DOHH2 (cell line): Measurements from ENCODE around the gene CHERP.

ENCODE experiments used
- H3F3A ChIP-seq: fragments of 200-600 bp; sonication (generic), shearing (Covaris generic); 2 replicates; pipeline ENCODE4 v1.6.0; 2016; ENCODE audit warnings: antibody characterized with exemption, mild to moderate bottlenecking; ENCODE audit not compliant: control insufficient read depth, insufficient read depth
- H3K27ac ChIP-seq: fragments of 200-600 bp; sonication (generic); 2 replicates; pipeline ENCODE4 v1.5.1; 2014; ENCODE audit warnings: low read depth, mild to moderate bottlenecking, low read length, moderate library complexity
- H3K27me3 ChIP-seq: fragments of 200-600 bp; sonication (generic); 2 replicates; pipeline ENCODE4 v1.6.1; 2014; ENCODE audit warnings: mild to moderate bottlenecking, low read length, mixed read lengths; ENCODE audit not compliant: control insufficient read depth
- H3K36me3 ChIP-seq: fragments of 200-600 bp; sonication (generic); 2 replicates; pipeline ENCODE4 v1.6.1; 2014; ENCODE audit warnings: mild to moderate bottlenecking, low read length, moderate library complexity, mixed read lengths; ENCODE audit not compliant: control insufficient read depth
- H3K4me1 ChIP-seq: fragments of 200-600 bp; sonication (generic); 2 replicates; pipeline ENCODE4 v1.6.1; 2014; ENCODE audit warnings: mild to moderate bottlenecking, low read length, mixed read lengths; ENCODE audit not compliant: control insufficient read depth
- H3K4me2 ChIP-seq: fragments of 200-600 bp; sonication (generic); 2 replicates; pipeline ENCODE4 v1.6.0; 2014; ENCODE audit warnings: mild to moderate bottlenecking, low read length, moderate library complexity
- H3K4me3 ChIP-seq: fragments of 200-600 bp; sonication (generic); 2 replicates; pipeline ENCODE4 v1.5.1; 2014; ENCODE audit warnings: mild to moderate bottlenecking, low read length, mixed read lengths
- H3K79me2 ChIP-seq: fragments of 200-600 bp; sonication (generic); 2 replicates; pipeline ENCODE4 v1.6.1; 2014; ENCODE audit warnings: mild to moderate bottlenecking, low read length, mixed read lengths; ENCODE audit not compliant: control insufficient read depth
- H3K9me2 ChIP-seq: fragments of 200-600 bp; sonication (generic); replicated peaks from 2 replicates; pipeline ENCODE4 v1.6.1; 2014; ENCODE audit warnings: mild to moderate bottlenecking, low read length, mixed read lengths; ENCODE audit not compliant: control insufficient read depth
- H3K9me3 ChIP-seq: fragments of 200-600 bp; sonication (generic); 2 replicates; pipeline ENCODE4 v1.6.1; 2014; ENCODE audit warnings: antibody characterized with exemption, low read length, mixed read lengths; ENCODE audit not compliant: control insufficient read depth, insufficient read depth
- H4K20me1 ChIP-seq: fragments of 200-600 bp; sonication (generic); 2 replicates; pipeline ENCODE4 v1.6.0; 2014; ENCODE audit warnings: low read depth, mild to moderate bottlenecking, antibody characterized with exemption, low read length, moderate library complexity; ENCODE audit not compliant: control insufficient read depth, insufficient read depth
- EZH2phosphoT487 ChIP-seq: fragments of 200-600 bp; sonication (generic); IDR thresholded peaks from 2 replicates; pipeline ENCODE4 v1.6.1; 2017; ENCODE audit warnings: borderline replicate concordance, mild to moderate bottlenecking, antibody characterized with exemption, low read length, moderate library complexity, mixed read lengths
- TF ChIP-seq, protein P1 (sequence below): fragments of 200-600 bp; sonication (generic); IDR thresholded peaks from one replicate; pipeline ENCODE4 v1.5.1; 2014; ENCODE audit warnings: antibody characterized with exemption, mild to moderate bottlenecking, low read depth, low read length; ENCODE audit not compliant: poor library complexity, severe bottlenecking

The CHERP gene

DNA sequence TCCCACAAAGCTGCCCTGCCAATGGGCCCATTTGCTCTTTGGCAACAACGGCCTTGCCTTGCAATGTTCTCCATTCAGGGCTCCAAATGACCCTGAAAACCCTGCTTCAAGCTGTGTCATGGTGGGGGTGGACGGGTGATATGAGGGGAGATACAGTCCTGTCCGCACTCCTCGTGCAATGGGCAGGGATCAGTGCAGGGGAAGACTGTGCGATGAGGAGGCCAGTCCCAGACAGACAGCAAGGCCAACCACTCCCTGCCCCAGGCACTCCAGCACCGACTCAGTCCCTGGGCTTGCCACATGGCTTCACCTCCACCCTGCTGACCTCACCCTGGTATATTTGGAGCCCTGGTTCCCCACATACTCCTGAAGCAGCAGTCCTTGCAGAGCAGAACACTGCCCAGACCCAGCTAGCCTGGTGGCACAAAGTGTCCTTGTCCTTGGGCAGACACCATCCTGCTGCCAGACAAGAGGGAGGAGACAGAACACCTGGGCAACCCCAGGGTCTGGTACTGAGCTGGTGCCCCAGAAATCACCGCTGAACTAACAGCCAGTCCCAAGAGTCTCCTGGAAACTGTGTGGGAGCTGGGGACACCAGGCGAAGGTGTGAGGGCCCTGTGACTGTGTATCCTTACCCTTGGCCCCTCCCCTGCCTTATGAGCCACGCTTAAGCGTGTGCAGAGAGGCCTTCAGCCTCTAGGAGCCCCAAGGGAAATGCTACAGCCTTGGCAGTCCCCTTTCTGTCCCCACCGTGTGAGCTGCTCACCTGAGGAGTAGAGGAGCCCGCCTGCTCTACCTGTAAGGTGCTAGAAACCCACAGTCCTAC is 39.1 kb upstream of the CHERP start:
- no peaks in the 10 kb centered on the region for H3K9me3 ChIP-seq
- H3K27ac ChIP-seq: peak overlapping the region; percentile 1; the same call in 1 of the 2 replicates
- H3F3A ChIP-seq: peaks cover 18% of the 10 kb centered on the region
- H3K36me3 ChIP-seq: peaks cover 70% of the 10 kb centered on the region
- peaks cover 98% of the 10 kb centered on the region for H3K79me2 ChIP-seq
- no peaks in the 10 kb centered on the region for H3K27me3 ChIP-seq
- no peak overlapping the region for H3K4me3 ChIP-seq
- TF ChIP-seq EZH2phosphoT487: no peak
- TF ChIP-seq, protein P1, sequence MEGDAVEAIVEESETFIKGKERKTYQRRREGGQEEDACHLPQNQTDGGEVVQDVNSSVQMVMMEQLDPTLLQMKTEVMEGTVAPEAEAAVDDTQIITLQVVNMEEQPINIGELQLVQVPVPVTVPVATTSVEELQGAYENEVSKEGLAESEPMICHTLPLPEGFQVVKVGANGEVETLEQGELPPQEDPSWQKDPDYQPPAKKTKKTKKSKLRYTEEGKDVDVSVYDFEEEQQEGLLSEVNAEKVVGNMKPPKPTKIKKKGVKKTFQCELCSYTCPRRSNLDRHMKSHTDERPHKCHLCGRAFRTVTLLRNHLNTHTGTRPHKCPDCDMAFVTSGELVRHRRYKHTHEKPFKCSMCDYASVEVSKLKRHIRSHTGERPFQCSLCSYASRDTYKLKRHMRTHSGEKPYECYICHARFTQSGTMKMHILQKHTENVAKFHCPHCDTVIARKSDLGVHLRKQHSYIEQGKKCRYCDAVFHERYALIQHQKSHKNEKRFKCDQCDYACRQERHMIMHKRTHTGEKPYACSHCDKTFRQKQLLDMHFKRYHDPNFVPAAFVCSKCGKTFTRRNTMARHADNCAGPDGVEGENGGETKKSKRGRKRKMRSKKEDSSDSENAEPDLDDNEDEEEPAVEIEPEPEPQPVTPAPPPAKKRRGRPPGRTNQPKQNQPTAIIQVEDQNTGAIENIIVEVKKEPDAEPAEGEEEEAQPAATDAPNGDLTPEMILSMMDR: no peak
- H3K9me2 ChIP-seq: no peaks in the 10 kb centered on the region
- peaks cover 5% of the 10 kb centered on the region; the same call in 1 of the 2 replicates for H4K20me1 ChIP-seq
- H3K4me2 ChIP-seq: peak overlapping the region; percentile 14; the same call in 1 of the 2 replicates
- H3K4me1 ChIP-seq: peaks cover 48% of the 10 kb centered on the region

DNA sequence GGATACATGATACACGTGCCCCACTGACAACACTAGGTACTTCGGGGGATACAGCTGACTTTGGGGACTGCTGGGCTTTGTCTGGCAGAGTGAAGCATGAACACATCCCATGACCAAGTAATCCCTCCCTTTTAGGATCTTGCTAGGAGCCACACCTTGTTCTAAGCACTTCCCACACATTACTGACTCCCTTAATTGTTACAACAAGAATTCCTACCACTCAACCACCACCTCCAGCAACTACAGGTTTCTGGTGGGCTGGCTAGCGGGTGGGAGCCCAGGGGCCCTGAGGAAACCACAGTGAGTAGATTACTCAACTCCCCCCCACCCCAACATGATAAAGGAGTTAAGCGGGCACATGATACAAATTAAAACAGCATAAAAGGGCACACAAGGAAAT is 37.1 kb upstream of the CHERP start:
- peaks cover 71% of the 10 kb centered on the region for H3K36me3 ChIP-seq
- no peak overlapping the region for H3K4me3 ChIP-seq
- H3K9me3 ChIP-seq: no peaks in the 10 kb centered on the region
- peaks cover 5% of the 10 kb centered on the region; the same call in 1 of the 2 replicates for H4K20me1 ChIP-seq
- TF ChIP-seq EZH2phosphoT487: no peak
- TF ChIP-seq, protein P1: no peak
- no peaks in the 10 kb centered on the region for H3K9me2 ChIP-seq
- H3F3A ChIP-seq: peaks cover 2% of the 10 kb centered on the region; the same call in 1 of the 2 replicates
- no peaks in the 10 kb centered on the region for H3K27me3 ChIP-seq
- H3K27ac ChIP-seq: no peak overlapping the region
- no peak overlapping the region for H3K4me2 ChIP-seq
- peaks cover 99% of the 10 kb centered on the region for H3K79me2 ChIP-seq
- H3K4me1 ChIP-seq: peaks cover 29% of the 10 kb centered on the region

DNA sequence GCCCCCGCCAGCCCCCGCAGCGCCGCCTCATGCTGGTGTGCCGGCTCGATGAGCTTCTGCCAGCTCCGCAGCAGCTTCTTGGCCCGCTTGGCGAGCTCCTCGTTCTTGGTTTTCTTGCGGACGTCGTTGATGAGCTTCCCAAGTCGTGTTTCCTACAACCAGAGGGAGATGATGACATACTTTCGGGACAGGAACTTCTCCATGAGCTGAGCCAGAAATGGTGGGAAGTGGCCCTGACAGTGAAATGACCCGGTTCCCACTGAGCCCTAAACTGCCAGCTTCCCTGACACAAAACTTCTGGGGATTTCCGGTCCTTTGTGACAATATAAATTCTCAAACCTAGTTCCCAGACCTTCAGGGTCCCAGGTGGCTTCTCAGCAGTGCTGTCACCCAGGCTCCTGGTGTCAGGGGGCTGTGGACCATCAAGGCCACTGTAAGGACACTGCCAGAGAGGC is 35.3 kb upstream of the CHERP start:
- Histone ChIP-seq H3K4me3 (no peak overlapping the region), H3F3A (peaks cover 14% of the 10 kb centered on the region), H3K27ac (no peak overlapping the region), H4K20me1 (peaks cover 5% of the 10 kb centered on the region; the same call in 1 of the 2 replicates), H3K9me3 (no peaks in the 10 kb centered on the region), H3K79me2 (peaks cover 99% of the 10 kb centered on the region), H3K36me3 (peaks cover 69% of the 10 kb centered on the region), H3K4me1 (peaks cover 28% of the 10 kb centered on the region), H3K27me3 (no peaks in the 10 kb centered on the region), H3K4me2 (no peak overlapping the region), H3K9me2 (no peaks in the 10 kb centered on the region)
- no peak for TF ChIP-seq EZH2phosphoT487
- TF ChIP-seq, protein P1: no peak
